Right lobe of liver (tissue), 4 donors: ENCODE results near the gene TNIK.

Experiments used
- CTCF ChIP-seq, 4 donors: fragments of 200-600 bp in 3 of 4; fragments of 450-650 bp in 1 of 4; IDR thresholded peaks; one replicate each; pipeline versions ENCODE4 v1.5.1 to v1.8.0; 2016 to 2022; ENCODE audit warnings: antibody characterized with exemption in 4 of 4, mild to moderate bottlenecking in 2 of 4
- POLR2A ChIP-seq: fragments of 450-650 bp; IDR thresholded peaks from one replicate; pipeline ENCODE4 v1.6.1; 2017; ENCODE audit warnings: antibody characterized with exemption, mild to moderate bottlenecking
- donor health status: DM: no; HTN: no; CAD: no.
- donor health status: DM: no; HTN: no; CAD: no.
- donor health status: DM: no; HTN: yes; CAD: no.

GRCh38 chr3:171311784-171312183, 148.4 kb downstream of the TNIK start:
- TF ChIP-seq CTCF (IDR thresholded peaks at IDR 0.05) (no peak), POLR2A (no peak)
